ENCODE results near the gene WASHC4.

The WASHC4 gene

DNA sequence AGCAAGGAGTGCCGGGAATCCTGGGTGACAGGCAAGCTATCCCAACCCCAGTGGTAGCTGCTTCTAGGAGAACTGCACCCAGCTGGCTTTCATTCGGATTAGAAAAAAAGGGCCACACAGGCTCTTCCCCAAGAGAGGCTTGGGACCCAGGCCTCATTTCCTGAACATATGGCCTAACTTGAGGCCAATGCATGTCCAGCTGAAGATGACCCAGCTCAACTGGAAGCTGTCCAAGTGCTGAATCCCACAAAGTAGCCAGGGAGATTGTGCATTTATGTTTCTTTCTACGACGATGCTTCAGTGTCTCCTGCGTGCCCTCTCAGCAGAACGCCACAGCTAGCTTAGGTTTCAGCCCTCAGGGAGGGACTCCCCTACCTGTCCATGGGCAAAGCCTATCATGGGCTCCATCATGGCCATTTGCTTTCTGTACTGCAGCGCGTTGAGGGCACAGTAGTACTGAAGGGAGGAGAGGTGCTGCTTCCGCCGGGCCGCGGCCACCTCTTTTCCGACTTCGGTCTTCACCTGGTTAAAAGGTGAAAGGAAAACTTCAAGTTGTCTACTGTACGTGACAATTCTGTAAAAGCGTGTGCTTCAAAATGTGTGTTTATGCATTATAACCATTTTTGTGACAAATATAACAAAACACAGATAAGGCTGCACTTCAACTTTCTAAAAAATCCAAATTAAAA is 99.3 kb downstream of the WASHC4 start:
- no peak for DNase-seq (ENCODE audit: low read depth in 2 of 2)

DNA sequence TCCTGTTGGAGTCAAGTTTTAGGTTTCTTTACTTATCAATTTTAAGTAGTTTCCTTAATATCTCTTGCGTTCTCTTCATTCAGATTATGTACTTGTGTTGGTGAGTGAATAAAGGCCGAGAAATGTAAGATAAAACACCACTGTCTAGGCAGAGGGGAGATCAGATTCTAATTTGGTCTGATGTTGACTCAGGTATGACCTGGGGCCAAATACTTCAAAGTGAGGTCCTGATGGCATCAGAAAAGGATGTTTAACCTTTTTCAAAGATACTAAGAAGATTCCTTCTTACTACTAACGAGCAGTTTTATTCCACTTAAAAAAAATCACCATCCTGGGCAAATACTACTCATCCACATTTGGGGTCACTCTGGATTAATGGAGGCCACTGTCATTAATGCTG is 101.6 kb downstream of the WASHC4 start:
- no peak for DNase-seq (ENCODE audit: low read depth in 2 of 2)

DNA sequence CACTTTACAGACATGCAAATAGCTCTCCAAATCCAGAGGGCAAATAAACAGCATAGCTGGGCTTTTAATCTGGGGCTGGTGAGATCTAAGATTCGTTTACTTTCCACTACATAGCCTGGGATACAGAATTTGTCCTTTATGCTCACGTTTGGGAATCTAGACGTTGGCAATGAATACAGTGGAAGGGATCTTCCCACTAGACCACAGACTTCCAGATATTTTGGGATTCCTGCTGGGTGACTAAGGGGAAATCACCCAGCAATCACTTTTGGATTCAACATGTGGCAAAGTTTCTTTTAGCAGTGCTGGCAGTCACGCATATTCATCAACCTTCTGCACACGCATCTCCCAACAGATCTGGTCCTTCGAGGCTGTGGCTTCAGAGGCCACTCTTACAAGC is 104.9 kb downstream of the WASHC4 start:
- DNase-seq (ENCODE audit: low read depth in 2 of 2) = no peak

DNA sequence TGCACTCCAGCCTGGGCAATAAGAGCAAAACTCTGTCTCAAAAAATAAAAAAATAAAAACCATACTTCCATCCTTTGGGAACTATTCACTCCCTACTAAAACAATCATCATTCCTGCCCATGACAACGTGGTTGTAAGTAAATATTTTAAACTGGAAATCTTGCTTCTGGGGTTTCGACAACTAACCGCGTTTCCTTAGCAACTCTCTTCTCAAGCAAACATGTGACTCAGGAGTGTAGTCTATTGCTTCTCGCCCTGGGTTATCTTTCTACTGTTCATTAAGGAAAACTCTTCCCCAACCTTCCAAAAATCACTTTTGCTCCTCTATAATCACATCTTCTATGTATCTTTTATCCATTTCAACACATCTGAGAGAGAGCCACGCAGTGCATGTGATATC is 106.6 kb downstream of the WASHC4 start:
- no peak for DNase-seq (ENCODE audit: low read depth in 2 of 2)

DNA sequence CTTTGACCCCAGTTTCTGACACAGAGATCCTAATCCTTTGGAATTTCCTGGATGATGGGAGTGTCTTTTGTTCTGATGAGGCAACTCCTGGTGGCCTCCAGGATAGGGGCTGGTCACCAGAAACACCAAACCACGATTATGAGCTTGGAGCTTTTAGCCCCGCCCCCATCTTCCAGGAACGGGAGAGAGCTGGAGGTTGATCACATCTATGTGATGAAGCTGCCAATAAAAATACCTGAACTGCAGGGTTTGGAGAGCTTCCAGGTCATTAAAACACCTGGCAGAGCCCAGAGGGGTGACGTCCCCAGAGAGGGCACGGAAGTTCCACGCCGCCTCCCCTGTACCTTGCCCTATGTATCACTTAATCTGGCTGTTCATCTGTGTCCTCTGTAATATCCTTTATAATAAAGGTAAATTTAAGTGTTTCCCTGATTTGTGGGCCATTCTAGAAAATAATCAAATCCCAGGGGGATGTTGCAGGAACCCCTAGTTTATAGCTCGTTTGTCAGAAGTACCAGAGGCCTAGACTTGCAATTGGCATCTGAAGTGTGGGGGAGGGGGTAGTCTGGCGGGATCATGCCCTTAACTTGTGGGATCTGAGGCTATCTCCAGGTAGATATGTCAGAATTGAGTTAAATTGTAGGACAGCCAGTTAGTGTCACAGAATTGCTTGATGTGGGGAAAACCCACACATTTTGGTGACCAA is 107.3 kb downstream of the WASHC4 start:
- no peak for DNase-seq (ENCODE audit: low read depth in 2 of 2)

DNA sequence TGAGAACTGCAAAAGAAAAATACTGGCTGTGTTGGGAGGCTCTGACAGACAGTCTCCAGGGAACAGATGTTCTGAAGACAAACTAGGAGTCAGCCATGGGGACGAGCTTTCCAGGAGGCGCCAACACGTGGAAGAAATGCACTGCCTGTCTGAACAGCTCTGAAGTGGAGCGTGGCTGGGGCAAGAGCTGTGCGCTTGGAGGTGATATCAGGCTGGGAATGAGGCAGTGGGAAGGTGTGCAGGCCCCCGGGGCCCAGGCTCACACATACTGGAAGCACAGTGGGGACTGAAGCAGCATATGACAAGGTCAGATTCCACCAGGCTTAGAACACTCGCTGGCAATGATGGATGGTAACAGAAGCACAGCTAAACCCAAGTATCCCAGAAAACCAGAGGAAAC is 110.9 kb downstream of the WASHC4 start:
- no peak for DNase-seq (ENCODE audit: low read depth in 2 of 2)

All from stimulated activated CD4-positive, alpha-beta T cell treated with anti-CD3 and anti-CD28 coated beads, Interleukin-1b, Interleukin-23, amount 100 ng/mL, for 1 hour (primary cell).